ENCODE data around the gene ADCY9.

DNA sequence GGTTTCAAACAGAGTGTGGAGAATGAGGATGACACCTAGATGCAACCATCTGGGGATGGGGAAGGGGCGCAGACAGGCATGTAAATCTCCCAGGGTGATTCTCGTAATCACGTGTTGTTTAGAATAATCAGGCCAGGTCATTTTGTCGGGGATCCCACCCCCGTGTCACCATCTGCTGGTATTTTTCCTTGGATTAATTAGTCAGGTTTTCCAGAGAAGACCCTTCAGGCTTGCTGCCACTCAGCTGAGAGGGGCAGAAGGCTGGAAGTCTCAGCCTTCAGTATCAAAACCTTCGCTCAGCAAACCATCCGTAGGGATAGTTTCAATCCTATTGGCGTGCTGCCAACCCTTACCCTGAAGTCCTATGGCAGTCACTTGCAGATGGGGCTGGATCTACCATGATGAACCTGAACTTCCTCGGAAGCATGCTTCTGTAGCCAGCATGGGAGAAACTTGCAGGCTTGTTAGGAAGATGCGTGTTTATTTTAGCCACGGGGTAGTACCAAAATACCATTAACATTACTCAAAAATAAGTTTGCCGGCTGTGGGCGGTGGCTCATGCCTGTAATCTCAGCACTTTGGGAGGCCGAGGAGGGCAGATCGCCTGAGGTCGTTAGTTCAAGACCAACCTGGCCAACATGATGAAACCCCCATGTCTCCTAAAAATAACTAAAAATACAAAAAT is 7.5 kb upstream of the ADCY9 start:
- TF ChIP-seq, protein P1, sequence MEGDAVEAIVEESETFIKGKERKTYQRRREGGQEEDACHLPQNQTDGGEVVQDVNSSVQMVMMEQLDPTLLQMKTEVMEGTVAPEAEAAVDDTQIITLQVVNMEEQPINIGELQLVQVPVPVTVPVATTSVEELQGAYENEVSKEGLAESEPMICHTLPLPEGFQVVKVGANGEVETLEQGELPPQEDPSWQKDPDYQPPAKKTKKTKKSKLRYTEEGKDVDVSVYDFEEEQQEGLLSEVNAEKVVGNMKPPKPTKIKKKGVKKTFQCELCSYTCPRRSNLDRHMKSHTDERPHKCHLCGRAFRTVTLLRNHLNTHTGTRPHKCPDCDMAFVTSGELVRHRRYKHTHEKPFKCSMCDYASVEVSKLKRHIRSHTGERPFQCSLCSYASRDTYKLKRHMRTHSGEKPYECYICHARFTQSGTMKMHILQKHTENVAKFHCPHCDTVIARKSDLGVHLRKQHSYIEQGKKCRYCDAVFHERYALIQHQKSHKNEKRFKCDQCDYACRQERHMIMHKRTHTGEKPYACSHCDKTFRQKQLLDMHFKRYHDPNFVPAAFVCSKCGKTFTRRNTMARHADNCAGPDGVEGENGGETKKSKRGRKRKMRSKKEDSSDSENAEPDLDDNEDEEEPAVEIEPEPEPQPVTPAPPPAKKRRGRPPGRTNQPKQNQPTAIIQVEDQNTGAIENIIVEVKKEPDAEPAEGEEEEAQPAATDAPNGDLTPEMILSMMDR (IDR thresholded peaks at IDR 0.05): no peak
- TF ChIP-seq ESRRA (CRISPR knock-in tag; IDR thresholded peaks at IDR 0.05; ENCODE audit: borderline replicate concordance) (no peak), GABPB1 (CRISPR knock-in tag; IDR thresholded peaks at IDR 0.05) (no peak), ZNF263 (CRISPR knock-in tag; IDR thresholded peaks at IDR 0.05; ENCODE audit: low read depth) (no peak), FOXJ3 (CRISPR knock-in tag; IDR thresholded peaks at IDR 0.05; ENCODE audit: borderline replicate concordance) (no peak), JUN (CRISPR knock-in tag; IDR thresholded peaks at IDR 0.05) (no peak)
- TF ChIP-seq, protein P2, sequence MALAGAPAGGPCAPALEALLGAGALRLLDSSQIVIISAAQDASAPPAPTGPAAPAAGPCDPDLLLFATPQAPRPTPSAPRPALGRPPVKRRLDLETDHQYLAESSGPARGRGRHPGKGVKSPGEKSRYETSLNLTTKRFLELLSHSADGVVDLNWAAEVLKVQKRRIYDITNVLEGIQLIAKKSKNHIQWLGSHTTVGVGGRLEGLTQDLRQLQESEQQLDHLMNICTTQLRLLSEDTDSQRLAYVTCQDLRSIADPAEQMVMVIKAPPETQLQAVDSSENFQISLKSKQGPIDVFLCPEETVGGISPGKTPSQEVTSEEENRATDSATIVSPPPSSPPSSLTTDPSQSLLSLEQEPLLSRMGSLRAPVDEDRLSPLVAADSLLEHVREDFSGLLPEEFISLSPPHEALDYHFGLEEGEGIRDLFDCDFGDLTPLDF (CRISPR knock-in tag; IDR thresholded peaks at IDR 0.05): no peak
- TF ChIP-seq, protein P3, sequence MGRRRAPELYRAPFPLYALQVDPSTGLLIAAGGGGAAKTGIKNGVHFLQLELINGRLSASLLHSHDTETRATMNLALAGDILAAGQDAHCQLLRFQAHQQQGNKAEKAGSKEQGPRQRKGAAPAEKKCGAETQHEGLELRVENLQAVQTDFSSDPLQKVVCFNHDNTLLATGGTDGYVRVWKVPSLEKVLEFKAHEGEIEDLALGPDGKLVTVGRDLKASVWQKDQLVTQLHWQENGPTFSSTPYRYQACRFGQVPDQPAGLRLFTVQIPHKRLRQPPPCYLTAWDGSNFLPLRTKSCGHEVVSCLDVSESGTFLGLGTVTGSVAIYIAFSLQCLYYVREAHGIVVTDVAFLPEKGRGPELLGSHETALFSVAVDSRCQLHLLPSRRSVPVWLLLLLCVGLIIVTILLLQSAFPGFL (CRISPR knock-in tag; IDR thresholded peaks at IDR 0.05; ENCODE audit: borderline replicate concordance): no peak
- TF ChIP-seq, protein P4, sequence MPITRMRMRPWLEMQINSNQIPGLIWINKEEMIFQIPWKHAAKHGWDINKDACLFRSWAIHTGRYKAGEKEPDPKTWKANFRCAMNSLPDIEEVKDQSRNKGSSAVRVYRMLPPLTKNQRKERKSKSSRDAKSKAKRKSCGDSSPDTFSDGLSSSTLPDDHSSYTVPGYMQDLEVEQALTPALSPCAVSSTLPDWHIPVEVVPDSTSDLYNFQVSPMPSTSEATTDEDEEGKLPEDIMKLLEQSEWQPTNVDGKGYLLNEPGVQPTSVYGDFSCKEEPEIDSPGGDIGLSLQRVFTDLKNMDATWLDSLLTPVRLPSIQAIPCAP (CRISPR knock-in tag; IDR thresholded peaks at IDR 0.05): no peak
- TF ChIP-seq, protein P5, sequence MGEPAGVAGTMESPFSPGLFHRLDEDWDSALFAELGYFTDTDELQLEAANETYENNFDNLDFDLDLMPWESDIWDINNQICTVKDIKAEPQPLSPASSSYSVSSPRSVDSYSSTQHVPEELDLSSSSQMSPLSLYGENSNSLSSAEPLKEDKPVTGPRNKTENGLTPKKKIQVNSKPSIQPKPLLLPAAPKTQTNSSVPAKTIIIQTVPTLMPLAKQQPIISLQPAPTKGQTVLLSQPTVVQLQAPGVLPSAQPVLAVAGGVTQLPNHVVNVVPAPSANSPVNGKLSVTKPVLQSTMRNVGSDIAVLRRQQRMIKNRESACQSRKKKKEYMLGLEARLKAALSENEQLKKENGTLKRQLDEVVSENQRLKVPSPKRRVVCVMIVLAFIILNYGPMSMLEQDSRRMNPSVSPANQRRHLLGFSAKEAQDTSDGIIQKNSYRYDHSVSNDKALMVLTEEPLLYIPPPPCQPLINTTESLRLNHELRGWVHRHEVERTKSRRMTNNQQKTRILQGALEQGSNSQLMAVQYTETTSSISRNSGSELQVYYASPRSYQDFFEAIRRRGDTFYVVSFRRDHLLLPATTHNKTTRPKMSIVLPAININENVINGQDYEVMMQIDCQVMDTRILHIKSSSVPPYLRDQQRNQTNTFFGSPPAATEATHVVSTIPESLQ (CRISPR knock-in tag; IDR thresholded peaks at IDR 0.05): no peak
- TF ChIP-seq, protein P6, sequence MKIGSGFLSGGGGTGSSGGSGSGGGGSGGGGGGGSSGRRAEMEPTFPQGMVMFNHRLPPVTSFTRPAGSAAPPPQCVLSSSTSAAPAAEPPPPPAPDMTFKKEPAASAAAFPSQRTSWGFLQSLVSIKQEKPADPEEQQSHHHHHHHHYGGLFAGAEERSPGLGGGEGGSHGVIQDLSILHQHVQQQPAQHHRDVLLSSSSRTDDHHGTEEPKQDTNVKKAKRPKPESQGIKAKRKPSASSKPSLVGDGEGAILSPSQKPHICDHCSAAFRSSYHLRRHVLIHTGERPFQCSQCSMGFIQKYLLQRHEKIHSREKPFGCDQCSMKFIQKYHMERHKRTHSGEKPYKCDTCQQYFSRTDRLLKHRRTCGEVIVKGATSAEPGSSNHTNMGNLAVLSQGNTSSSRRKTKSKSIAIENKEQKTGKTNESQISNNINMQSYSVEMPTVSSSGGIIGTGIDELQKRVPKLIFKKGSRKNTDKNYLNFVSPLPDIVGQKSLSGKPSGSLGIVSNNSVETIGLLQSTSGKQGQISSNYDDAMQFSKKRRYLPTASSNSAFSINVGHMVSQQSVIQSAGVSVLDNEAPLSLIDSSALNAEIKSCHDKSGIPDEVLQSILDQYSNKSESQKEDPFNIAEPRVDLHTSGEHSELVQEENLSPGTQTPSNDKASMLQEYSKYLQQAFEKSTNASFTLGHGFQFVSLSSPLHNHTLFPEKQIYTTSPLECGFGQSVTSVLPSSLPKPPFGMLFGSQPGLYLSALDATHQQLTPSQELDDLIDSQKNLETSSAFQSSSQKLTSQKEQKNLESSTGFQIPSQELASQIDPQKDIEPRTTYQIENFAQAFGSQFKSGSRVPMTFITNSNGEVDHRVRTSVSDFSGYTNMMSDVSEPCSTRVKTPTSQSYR (CRISPR knock-in tag; IDR thresholded peaks at IDR 0.05): no peak
